KOPT-K1 (cell line): Measurements from ENCODE around the gene ALOX12B.
"Not testable (repeated sequence)": the region's sequence is repeated elsewhere in the genome, so short reads cannot be mapped to it uniquely, and the experiment has no call there.

ENCODE experiments used
- H3K27ac ChIP-seq: fragments of 200-600 bp; sonication (generic); 2 replicates; pipeline ENCODE4 v1.5.1; 2016; ENCODE audit warnings: antibody characterized with exemption, mild to moderate bottlenecking, low read depth, low read length; ENCODE audit not compliant: poor library complexity, severe bottlenecking
- H3K36me3 ChIP-seq: fragments of 200-600 bp; sonication (generic); 2 replicates; pipeline ENCODE4 v1.5.1; 2017; ENCODE audit warnings: antibody characterized with exemption, mild to moderate bottlenecking, low read length, moderate library complexity; ENCODE audit not compliant: insufficient read depth
- H3K9me3 ChIP-seq: fragments of 200-600 bp; sonication (generic); 2 replicates; pipeline ENCODE4 v1.5.1; 2017; ENCODE audit warnings: antibody characterized with exemption, low read length, mild to moderate bottlenecking; ENCODE audit not compliant: insufficient read depth, poor library complexity, severe bottlenecking

ALOX12B gene

DNA sequence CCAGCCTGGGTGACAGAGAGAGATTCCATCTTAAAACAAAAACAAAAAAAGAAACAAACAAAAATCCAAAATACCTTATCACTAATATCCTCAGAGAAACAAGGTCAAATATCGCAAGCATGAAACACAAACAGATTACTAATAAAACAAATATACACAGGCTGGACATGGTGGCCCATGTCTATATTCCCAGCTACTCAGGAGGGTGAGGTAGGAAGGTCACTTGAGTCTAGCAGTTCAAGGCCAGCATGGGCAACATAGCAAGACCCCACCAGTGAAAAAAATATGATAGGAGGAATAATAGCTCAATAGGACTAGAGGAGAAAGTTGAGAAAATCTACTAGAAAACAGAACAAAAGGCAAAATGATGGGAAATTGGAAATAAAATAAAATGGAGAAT is 55.6 kb downstream of the ALOX12B start:
- Histone ChIP-seq H3K36me3 (no peaks in the 10 kb centered on the region), H3K27ac (no peak overlapping the region), H3K9me3 (no peaks in the 10 kb centered on the region)

GRCh38 chr17:8031261-8031661 is 56.3 kb downstream of the ALOX12B start:
- H3K9me3 ChIP-seq, result no peaks in the 10 kb centered on the region
- no peak overlapping the region for H3K27ac ChIP-seq
- no peaks in the 10 kb centered on the region for H3K36me3 ChIP-seq

- Histone ChIP-seq H3K9me3 (no peaks in the 10 kb centered on the region), H3K27ac (no peak overlapping the region), H3K36me3 (no peaks in the 10 kb centered on the region)
These were observed 58.4 kb downstream of the ALOX12B start for GRCh38 chr17:8029121-8029520.

- Histone ChIP-seq H3K36me3 (no peaks in the 10 kb centered on the region), H3K9me3 (no peaks in the 10 kb centered on the region), H3K27ac (no peak overlapping the region)
These were observed 62.2 kb downstream of the ALOX12B start for GRCh38 chr17:8025176-8025911.

- H3K9me3 ChIP-seq, H3K36me3 ChIP-seq, H3K27ac ChIP-seq: not testable (repeated sequence)
These were observed 63.4 kb downstream of the ALOX12B start for GRCh38 chr17:8024161-8024560.
